ENCODE results near the gene MYH11.

Gene MYH11

GRCh38 chr16:15754821-15755534 lies 101.8 kb downstream of the MYH11 start:
- TF ChIP-seq CTCF (IDR thresholded peaks at IDR 0.05; ENCODE audit: control insufficient read depth, insufficient read depth, low read depth, low read length, missing control alignments), result no peak

GRCh38 chr16:15752717-15753488 lies 103.9 kb downstream of the MYH11 start:
- no peak for TF ChIP-seq CTCF (IDR thresholded peaks at IDR 0.05; ENCODE audit: control insufficient read depth, insufficient read depth, low read depth, low read length, missing control alignments)
- no peak overlapping the region for H3K4me3 ChIP-seq (ENCODE audit: control insufficient read depth, low read depth, low read length)
- no peak for DNase-seq (ENCODE audit: low read depth)

More at GRCh38 chr16:15754821-15755534, 101.8 kb downstream of the MYH11 start:
- DNase-seq (ENCODE audit: low read depth), result no peak
- no peak overlapping the region for H3K4me3 ChIP-seq (ENCODE audit: control insufficient read depth, low read depth, low read length)

- H3K4me3 ChIP-seq (ENCODE audit: control insufficient read depth, low read depth, low read length), result no peak overlapping the region
- TF ChIP-seq CTCF (IDR thresholded peaks at IDR 0.05; ENCODE audit: control insufficient read depth, insufficient read depth, low read depth, low read length, missing control alignments), result no peak
- DNase-seq (ENCODE audit: low read depth), result no peak
These were observed 104.9 kb downstream of the MYH11 start for GRCh38 chr16:15751940-15752339.

GRCh38 chr16:15749985-15750384 lies 106.8 kb downstream of the MYH11 start:
- H3K4me3 ChIP-seq (ENCODE audit: control insufficient read depth, low read depth, low read length), result no peak overlapping the region
- TF ChIP-seq CTCF (IDR thresholded peaks at IDR 0.05; ENCODE audit: control insufficient read depth, insufficient read depth, low read depth, low read length, missing control alignments), result no peak
- no peak for DNase-seq (ENCODE audit: low read depth)

GRCh38 chr16:15749371-15749770 lies 107.5 kb downstream of the MYH11 start:
- no peak for TF ChIP-seq CTCF (IDR thresholded peaks at IDR 0.05; ENCODE audit: control insufficient read depth, insufficient read depth, low read depth, low read length, missing control alignments)
- no peak overlapping the region for H3K4me3 ChIP-seq (ENCODE audit: control insufficient read depth, low read depth, low read length)
- no peak for DNase-seq (ENCODE audit: low read depth)

- no peak for TF ChIP-seq CTCF (IDR thresholded peaks at IDR 0.05; ENCODE audit: control insufficient read depth, insufficient read depth, low read depth, low read length, missing control alignments)
- H3K4me3 ChIP-seq (ENCODE audit: control insufficient read depth, low read depth, low read length), result no peak overlapping the region
- no peak for DNase-seq (ENCODE audit: low read depth)
These were observed 108.2 kb downstream of the MYH11 start for GRCh38 chr16:15748654-15749053.

Data from AG09309 (cell line).